Measurements from ENCODE around the gene DDX24. TPM values are rescaled to one million over a fixed set of nuclear protein-coding genes. Genes with fewer than 3 reads are reported as not detected.

DDX24 gene
- total and polyA plus RNA-seq, 2 of the 8 experiments (the other 6 are each of a cell fraction or from before 2014, with no cell fraction given): 89.0 to 201 TPM

- TF ChIP-seq CHD7 (IDR thresholded peaks at IDR 0.05; ENCODE audit: insufficient replicate concordance, low read length) (no peak), ATF3 (IDR thresholded peaks at IDR 0.05; ENCODE audit: insufficient read depth, low read depth, low read length) (no peak), TBP (IDR thresholded peaks at IDR 0.05; ENCODE audit: low read depth, low read length) (no peak), CREB1 (IDR thresholded peaks at IDR 0.05) (no peak), TAF7 (optimal IDR thresholded peaks at IDR 0.05; ENCODE audit: borderline replicate concordance, low read depth, low read length) (no peak), GABPA (IDR thresholded peaks at IDR 0.05; ENCODE audit: borderline replicate concordance, insufficient read depth, low read length) (no peak), SP1 (IDR thresholded peaks at IDR 0.05; ENCODE audit: low read depth, low read length) (no peak), EGR1 (IDR thresholded peaks at IDR 0.05; ENCODE audit: borderline replicate concordance, low read depth, low read length) (no peak), JUND (IDR thresholded peaks at IDR 0.05; ENCODE audit: low read length) (no peak), POLR2A (IDR thresholded peaks at IDR 0.05; ENCODE audit: control extremely low read depth in 1 of 2, low read depth in 2 of 2, low read length in 2 of 2) (no peak), RAD21 (IDR thresholded peaks at IDR 0.05 in 1 of 2, conservative IDR thresholded peaks at IDR 0.05 in 1 of 2; ENCODE audit: low read depth in 2 of 2, low read length in 2 of 2) (no peak)
- TF ChIP-seq, protein P1, sequence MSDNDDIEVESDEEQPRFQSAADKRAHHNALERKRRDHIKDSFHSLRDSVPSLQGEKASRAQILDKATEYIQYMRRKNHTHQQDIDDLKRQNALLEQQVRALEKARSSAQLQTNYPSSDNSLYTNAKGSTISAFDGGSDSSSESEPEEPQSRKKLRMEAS (IDR thresholded peaks at IDR 0.05): no peak
These were observed 18.0 kb upstream of the DDX24 start (continued) for GRCh38 chr14:94099006-94099405.
